DMS153 (cell line): ENCODE data around the gene LMCD1.

Experiments
- DNase-seq: peaks from one replicate; lab custom pipeline; 2025; lab: John Stamatoyannopoulos, UW

LMCD1 gene

DNA sequence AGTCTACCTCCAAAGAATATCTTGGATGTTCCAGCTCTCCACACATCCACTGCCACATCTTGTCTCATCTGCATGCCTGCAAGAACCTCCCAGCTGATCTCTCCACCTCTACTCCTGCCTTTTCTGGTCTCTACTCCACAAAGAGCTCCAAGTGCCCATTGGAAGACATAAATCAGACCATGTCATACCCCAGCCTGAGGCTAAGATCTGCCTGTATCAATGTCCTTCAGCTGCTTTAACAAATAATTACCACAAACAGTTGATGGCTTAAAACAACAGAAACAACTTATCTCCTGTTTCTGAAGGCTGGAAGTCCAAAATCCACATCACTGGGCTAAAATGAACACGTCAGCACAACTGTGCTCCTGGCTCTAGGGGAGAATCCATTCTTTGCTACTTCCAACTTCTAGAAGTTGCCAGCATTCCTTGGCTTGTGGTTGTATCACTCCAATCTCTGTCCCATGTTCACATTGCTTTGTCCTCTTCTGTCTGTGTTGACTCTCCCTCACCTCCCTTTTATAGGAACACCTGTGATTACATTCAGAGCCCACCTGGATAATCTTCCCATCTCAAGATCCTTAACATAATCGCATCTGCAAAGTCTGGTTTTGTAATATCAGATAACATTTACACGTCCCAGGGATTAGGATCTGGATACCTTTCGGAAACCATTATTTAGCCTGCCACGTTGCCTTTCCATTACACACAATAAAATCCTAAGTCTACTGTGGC lies 17.0 kb upstream of the LMCD1 start:
- no peak for DNase-seq

DNA sequence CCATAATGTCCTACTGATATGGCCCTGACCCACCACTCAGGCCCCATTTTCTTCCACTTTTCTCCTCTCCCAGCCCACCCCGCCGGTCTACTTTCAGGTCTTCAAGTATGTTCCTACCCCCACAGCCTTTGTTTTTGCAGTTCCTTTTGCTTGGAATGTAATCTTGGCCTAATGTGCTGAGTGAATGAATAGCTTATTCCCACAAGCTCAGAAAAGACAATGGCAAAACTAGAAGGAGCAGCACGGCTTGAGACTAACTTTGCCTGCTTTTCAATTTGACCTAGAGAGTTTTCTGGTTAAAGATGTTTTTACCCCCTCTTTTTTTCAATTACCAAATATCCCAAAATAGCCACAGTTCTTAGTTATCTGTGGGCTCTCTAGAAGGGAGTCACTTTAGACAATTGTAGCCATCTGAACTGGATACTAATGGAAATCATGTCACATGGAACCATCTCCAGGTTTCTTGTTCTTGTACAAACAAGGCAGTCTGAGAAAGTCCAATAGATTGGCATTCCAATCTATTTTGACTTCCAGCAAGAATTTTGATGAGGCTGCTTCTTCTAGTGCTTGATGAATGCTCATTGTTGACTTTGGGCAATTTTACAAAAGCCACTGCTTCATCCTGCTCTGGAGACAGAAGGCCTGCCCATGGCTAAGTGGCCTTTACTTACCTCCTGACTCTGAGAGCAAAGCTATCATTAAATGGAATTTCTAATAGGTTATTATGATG lies 16.3 kb upstream of the LMCD1 start:
- DNase-seq, result no peak

DNA sequence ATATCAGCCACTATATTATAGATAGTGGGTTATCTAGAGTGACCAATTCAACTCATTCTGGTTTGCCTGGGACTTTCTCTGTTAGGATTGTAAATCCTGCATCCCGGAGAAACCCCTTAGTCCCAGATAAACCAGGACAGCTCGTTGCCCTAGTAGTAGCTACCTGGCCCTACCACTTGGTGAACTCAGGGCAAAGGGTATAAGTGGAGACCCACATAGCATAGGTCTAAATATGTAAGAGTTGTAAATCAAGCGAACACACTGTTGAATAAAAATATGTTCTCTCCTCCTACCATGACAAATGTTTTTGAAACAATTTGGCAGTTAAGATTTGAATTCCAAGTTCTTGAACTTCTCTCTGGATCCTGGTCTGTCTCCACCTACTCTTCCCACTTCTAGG lies 15.7 kb upstream of the LMCD1 start:
- DNase-seq, result no peak

DNA sequence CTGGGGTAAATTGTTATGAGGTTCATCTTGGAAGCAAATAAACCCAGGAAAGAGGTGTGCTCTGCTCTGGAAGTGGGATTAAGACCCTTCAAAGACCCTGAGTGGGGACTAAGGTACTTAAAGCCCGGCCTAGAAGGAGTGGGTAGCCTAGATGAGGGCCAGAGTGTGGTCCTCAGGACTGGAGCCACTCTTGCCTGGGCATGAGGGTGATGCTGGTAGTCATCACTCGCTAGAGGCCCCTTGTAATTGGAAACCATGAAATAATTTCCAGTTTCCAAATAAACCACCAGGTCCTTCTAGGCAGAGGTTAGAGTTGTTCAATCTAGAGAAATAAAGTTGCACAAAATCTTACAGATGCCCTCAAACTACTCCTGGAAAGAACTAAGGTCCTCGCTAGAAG lies 15.2 kb upstream of the LMCD1 start:
- no peak for DNase-seq

DNA sequence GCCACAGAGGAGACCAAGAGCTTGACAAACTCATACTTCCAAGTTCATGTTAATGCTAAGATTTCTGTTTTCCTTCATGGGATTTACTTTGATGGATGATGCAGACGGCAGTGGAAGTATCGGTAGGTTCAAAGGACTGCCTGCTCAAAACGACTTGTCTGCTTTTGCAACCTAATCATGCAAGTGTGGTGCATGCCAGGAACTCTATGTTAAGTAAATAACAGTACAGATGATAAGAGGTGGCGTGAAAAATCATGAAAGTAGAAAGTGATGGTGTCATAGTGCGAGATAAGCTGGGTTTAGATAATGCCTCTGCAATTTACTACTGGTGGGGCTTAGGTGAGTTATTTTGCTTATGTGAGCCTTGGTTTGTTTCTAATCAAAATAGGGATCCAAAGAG lies 14.7 kb upstream of the LMCD1 start:
- no peak for DNase-seq

DNA sequence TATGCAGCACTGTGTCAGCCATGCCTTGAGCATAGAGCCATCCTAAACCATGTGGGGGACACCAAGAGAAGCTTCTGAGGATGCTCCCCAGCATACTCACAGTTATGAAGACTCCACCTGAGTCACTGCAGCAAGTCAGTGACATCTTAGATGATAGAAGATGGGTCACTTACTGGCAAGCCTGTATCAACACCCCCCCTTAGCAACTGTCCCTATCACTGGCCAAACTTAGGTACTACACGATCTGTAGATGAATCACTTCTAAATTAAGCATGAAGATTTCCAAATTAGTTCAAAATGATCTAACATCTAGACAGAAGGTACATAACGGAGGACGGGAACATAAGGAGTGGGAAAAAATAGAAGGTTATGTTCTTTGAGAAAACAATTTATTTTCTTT lies 13.2 kb upstream of the LMCD1 start:
- no peak for DNase-seq

DNA sequence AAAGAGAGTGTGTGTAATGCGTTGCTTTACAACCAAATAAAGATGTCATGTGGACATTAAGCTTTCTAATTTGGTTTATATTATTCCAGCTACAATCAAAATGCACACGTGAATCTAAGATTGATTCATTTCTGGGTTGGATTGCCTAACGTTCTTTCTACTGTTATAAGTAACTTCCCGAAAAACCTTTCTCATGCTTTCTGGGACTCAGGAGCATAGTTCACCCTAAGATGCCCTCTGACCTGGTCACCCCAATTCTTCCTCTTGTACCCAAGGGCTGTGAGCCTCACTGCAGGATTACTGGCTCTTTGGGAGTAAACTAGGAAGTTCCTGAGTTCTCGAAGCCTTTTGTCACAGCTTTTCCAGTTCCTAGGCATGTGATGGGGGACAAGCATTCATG lies 12.7 kb upstream of the LMCD1 start:
- DNase-seq, result no peak

DNA sequence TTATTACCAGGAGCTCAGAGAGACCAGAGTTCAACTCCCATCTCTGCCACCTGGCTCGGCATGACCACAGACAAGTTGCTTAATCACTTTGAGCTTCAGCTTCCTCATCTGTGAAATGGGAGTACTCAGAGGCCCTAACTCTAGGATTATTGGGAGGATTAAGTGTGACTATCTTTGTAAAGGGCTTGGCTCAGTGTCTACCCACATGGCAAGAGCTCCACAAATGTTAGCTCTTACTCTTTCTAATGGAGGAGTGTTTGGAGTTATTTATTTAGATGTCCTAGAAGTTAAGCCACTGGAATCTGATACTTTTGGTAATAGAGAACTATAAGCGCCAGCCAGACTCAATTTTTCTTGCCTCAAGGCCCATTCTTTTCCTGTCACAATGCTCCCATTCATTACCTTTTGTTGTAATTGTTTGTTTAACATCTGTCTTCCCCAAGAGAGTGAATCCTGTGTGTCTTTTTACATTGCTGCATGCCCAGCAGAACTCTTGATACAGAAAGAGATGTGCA lies 12.3 kb upstream of the LMCD1 start:
- no peak for DNase-seq

DNA sequence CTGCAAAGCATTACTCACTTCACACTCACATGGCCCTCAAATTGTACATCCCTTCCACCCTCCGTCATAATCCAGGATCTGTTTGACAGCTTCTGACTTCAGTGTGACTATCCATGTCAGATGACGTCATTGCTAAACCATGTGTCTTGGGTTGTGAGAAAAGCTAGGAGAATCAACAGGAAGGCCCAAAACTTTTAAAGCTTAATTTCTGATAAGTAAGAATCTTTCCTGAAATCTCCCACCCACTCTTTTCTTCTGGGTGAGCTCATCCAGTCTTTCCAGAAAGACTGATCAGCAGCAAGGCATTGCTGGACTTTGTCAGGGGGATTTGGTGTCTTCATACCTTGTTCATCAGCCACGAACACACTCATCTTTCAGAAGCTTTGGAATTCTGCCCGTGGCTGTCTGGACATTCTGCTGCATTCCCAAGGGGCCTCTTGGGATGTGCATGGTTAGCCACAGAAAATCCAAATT lies 11.5 kb upstream of the LMCD1 start:
- no peak for DNase-seq

DNA sequence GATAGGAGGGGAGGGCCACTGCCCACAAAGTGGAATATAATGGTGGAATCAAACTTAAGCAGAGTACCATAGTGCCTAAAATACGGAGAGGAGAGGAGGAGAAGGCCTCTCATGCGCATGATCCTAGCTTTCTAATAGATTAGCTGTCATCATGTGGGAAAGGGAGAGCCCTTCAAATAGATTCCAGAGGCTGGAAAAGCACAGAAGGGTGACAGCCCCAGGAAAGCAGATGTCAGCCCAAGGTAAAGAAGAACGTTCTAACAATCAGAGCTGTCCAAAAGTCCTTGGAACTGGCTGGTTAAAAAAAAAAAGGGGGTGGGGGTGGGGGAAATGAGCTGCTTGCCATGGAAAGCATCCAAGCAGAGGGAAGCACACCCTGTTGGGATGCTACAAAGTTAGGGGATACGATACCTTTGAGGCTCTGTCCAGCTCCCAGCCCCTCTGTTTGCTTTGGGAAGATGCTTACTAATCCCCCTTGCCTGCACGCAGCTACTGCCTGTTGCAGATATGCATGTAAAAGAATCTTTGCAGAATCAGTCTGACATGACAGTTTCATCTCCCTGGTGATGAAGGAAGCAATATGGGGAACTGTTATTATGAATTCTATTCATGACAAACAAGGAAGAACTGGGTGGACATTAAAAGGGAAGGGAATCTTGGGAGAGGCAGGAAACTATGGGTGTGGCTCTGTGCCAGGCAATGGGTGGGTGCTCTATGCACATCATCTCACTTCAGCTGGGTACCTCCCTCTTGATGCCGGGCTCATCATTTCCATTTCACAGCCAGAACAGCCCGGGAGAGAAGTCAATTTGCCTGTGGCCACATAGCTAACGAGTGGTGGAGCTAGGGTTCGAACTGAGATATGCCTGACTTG lies 10.1 kb upstream of the LMCD1 start:
- DNase-seq, result no peak

DNA sequence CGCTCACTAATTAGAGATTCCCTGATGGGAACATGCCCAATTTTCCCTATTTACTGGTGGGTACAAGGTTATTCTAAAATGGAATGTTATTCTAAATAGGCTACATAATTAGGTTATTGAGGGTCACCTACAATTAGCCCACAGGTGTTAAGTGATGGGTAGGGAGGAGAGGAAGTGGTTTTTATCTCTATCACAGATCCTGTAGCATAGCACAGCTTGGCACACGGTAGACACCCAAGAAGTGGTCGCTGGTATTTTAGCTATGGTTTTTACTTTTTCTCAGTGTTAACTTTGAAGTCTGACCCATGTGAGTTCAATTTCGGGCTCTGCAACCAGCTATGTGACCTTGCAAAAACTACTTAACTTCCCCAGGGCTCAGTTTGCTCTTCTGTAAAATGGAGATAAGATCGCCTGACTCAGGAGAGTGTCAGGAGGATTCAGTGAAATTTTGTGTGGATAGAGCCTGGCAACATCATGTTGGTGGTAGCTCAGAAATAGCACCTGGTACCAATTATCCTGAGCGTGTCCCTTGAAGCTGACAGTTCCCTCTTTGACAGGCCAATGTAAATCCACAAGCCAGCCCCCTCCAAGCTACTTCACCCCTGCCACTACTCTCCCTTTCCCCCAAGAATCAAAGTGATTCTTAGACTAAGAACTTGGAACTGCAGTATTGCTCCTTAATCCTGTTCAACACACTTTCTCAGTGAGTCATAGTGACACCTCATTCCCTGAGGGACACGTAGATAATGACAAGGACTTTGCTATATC lies 8.7 kb upstream of the LMCD1 start:
- DNase-seq, result no peak

DNA sequence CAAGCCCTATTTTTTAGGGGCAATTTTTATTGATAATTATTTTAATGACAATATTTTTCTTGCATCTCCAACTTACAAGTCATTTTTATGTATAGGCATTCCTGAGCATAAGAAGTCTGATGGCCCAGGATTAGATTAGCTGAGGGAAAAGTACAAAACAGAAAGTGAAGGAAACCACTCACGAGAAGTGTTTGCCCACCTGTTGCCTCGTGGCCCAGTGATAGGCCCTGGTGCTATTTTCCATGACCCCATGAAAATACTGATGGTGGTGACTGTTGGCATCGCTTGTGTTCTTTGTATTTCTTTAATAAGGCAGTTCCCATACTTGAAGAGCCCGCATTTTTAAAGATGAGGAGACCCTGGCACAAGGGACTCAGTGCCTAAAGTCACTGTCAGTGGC lies 7.9 kb upstream of the LMCD1 start:
- DNase-seq, result no peak

DNA sequence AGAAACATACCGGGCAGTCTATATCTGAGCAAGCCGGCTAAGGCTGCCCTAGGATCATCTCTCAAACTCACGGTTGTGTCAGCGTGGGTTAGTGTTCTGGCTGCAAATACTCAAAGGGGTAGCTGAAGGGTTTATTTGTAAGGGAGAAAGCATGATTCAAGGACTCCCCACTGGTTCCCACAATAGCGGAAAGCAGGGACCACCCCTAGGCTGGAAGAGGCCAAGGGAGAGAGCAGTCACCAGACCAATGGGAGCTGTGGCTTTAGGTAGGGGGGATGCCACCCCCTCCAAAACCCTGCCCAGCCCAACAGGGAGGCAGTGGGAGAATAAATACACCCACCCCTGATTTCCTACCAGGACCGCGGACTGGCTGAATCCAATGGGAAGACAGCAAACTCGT lies 7.3 kb upstream of the LMCD1 start:
- DNase-seq, result no peak

DNA sequence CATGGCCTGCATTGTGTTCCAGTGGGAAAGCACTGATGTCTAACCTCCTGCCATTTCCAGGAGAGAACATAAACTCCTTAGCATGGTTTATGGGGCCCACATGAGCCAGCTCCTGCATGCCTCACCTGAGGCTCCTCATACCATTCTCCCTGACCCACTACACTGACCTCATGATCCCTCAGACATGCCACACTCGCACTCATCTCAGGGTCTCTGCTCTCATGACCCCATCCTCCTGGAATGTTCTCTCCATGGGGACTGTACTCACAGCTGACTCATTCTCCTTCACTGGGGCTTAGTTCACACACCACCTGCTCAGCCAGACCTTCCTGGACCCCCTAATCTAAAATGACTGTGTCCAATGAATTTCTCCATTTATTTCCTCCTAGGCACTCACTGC lies 4.0 kb upstream of the LMCD1 start:
- DNase-seq, result no peak

DNA sequence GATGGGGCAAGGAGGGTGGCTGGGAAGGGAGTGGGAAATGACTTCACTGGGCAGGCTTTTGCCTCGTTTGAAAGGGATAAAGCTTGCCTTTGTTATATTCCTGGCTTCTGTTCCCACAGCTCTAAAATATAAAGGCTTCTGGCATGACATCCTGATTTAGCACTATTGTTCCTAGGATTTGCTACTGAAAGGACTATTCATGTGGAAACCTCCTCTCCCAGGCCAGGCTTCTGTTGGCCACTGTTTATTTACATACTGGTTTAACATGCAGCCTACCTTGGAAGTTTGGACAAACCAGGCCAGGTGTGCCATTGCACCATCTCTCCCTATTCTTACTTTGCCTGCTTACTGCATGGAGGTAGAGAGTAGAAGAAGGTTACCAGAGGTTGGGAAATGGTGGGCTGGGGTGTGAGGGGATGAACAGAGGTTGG lies 2.4 kb upstream of the LMCD1 start:
- DNase-seq, result peak; percentile 78

DNA sequence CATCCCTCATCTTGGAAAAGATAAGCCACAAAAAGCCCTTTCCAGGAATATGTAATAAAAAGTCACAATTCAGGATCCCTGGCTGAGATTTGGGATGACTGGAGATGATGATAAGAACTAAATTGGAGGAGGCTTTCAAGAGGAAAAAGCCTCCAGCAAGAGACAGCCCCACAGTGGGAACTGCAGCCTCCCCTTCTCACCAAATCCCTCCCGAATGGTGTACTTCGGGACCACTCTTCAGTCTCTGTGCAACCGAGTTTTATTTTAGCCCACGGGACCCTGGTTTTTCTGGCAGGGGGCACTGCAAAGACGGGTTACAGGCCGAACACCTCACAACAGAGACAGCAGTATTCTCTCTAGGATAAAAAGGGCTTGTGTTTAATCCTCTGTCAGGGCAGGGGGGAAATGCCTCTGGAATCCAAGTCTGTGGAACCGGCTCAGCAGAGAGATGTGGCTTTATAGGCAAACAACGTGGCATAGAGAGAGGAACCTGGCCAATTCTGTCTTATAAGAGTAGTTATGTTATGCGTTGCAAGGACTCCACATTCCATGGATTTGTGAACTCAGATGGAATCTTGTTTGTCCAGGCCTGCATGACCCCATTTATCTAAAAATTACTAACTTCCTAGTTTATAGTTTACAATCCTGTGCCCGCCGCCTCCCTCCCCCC lies 1.2 kb upstream of the LMCD1 start:
- no peak for DNase-seq

DNA sequence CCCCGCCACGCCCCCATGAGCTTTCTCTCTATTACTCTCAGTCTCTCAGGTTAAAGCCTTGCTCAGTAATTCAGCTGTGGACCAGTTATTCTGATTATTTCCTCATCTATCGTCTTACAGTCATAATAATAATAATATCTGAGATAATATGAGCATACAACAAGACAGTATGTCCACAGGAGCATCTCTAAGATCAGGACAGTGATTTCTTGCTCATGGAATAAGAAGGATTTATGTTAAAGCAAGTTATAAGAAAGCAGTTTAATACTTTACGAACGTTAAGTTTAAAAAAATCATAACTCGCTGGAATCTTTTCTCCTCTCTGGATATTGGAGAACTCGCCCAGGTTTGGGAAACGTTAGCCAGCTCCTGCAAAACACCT lies 643 bp upstream of the LMCD1 start:
- no peak for DNase-seq

DNA sequence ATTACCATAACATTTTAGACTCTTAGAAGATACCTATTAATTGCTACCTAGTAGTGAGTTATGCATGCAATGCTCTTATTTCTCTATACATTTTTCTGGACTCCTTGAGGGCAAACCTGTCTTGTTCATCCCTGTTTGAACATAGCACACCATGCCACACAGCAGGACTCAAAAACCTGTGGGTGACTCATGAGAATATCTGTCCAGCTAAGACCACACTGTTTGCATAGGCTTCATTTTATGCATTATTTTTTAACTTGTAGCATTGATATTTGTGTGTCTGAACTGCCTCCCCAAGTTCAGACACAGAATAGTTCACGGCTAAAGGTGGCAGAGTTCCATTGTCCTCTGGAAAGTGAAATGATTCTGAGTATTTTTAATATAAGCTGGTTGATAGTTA lies 1.8 kb downstream of the LMCD1 start:
- DNase-seq, result no peak

DNA sequence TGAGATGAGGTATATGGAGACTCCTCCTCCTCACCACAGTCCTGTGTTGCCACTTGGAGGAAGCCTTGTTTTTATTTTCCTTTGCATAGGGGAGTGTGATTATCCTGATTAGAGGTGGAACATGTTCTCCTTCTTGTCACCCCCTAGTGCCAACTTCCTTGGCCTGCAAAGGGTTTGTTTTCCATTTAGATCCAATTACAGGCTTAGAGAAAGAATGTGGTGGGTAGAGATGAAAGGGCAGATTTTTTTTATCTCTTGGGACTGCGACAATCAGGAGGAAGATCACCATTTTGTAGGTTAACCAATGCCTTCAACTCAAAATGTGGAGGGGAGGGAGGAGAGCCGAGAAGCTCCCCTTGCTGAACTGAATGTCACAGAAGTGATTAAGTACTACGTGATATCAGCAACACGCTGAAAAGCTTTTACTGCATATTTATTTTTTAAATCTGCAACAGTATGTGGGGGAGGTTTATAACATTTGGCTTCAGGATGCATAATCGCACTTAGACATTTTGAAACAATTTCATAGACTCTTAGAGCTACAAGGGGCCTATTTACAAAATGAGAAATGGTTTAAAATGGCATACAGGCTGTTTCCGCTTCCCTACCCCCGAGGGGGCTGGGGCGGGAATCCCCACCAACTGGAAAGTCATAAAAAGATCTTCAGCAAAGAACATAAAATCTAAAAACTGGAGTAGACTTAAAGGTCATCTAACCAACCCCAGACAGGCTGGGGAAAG lies 2.4 kb downstream of the LMCD1 start:
- no peak for DNase-seq

DNA sequence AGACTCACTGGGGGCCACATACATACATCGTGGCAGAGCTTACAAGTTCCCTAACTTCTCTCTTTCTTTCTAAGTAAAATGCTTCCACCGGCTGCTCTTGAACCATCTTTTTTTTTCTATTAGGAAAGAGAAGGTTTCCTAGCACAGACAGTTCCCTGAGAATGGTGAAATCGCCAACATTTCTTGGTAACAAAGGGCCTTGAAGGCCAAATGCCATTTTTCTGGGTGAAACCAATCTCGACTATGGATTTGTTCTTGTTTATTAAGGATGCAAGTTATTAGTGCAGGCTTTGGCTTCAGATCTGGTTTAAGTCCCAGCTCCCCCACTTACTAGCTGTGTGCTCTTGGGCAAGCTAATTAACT lies 3.0 kb downstream of the LMCD1 start:
- DNase-seq, result no peak

DNA sequence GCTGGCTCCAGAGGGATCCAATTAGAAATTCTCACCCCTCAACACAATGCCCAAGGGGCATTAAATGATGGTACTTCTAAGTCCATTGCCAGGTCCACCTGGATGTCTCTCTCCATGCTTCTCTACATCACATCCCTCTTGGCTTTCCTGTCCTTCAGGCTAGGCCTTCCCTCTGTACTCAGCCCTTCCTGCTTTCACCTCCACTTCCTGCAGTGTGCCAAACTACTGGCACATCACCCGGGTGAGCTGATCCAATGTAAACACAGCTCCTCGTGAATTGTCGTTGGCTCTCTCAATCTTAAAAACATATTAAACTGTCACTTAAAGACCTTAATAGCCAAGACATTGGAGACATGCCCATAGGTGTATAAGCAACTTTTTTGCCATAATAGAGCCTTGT lies 4.0 kb downstream of the LMCD1 start:
- peak; percentile 44 for DNase-seq
